SU-DHL-6 (cell line): Measurements from ENCODE around the gene PLEKHJ1.

Experiments used
- EZH2phosphoT487 ChIP-seq: fragments of 200-600 bp; sonication (generic), shearing (Covaris generic); conservative IDR thresholded peaks from 2 replicates; pipeline ENCODE4 v1.6.1; 2018; ENCODE audit warnings: mild to moderate bottlenecking, antibody characterized with exemption, low read length, moderate library complexity, mixed read lengths
- TF ChIP-seq, protein P1 (sequence below): fragments of 200-600 bp; sonication (generic); IDR thresholded peaks from one replicate; pipeline ENCODE4 v1.5.1; 2017; ENCODE audit warnings: antibody characterized with exemption, mild to moderate bottlenecking, low read length, moderate library complexity; ENCODE audit not compliant: insufficient read depth, poor library complexity, severe bottlenecking

DNA sequence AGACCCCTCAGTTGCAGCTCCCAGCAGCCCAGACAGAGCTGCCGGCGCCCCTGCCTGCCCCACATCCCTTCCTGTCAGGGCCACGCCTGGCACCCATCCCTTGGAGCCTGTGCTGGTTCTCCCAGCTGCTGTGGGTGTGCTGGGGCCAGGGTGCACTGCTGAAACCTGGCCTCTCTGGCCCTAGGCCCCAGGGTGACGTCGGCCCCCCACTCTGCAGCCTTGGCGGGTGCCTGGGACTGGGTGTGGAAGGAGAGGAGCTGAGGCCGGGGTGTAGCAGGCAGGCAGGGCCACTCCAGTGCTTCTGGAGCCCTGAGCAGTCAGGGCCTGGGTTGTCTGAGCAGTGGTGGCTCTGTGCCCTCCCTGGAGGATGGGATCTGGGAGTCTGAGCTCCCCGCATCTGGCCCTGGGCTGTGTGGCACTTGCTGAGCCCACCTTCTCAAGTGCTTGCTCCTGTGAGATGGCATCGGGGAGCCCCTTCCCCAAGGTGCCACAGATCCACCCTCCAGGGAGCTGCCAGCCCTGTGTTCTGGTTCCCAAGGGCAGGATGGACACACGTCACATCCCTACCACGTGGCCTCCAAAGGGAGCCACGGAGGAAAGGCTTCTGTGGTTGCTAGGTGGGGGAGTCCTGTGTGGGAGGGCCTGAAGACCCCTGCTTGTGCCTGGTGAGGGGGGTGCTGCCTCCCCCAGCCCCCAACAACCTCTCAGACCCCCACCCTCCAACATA, 5.2 kb downstream of the PLEKHJ1 start:
- TF ChIP-seq, protein P1, sequence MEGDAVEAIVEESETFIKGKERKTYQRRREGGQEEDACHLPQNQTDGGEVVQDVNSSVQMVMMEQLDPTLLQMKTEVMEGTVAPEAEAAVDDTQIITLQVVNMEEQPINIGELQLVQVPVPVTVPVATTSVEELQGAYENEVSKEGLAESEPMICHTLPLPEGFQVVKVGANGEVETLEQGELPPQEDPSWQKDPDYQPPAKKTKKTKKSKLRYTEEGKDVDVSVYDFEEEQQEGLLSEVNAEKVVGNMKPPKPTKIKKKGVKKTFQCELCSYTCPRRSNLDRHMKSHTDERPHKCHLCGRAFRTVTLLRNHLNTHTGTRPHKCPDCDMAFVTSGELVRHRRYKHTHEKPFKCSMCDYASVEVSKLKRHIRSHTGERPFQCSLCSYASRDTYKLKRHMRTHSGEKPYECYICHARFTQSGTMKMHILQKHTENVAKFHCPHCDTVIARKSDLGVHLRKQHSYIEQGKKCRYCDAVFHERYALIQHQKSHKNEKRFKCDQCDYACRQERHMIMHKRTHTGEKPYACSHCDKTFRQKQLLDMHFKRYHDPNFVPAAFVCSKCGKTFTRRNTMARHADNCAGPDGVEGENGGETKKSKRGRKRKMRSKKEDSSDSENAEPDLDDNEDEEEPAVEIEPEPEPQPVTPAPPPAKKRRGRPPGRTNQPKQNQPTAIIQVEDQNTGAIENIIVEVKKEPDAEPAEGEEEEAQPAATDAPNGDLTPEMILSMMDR, result no peak
- TF ChIP-seq EZH2phosphoT487, result no peak
